Fibroblast of villous mesenchyme (primary cell): ENCODE data around the gene STOML3. TPM values are rescaled to one million over a fixed set of nuclear protein-coding genes. Genes with fewer than 3 reads are reported as not detected.
A peak's percentile ranks its signal among the peaks of the same experiment; 100 is the strongest.

ENCODE experiments used
- DNase-seq: peaks from one replicate; pipeline ENCODE4 v3.0.0-alpha.2; 2010; ENCODE audit warnings: low read depth
- H3K4me3 ChIP-seq: 2 replicates; pipeline ENCODE4 v1.5.1; 2011; ENCODE audit warnings: low read depth, mild to moderate bottlenecking, low read length
- total RNA-seq: library from RNA; depleted of rRNA; stranded (reverse); fragments of >200 nt; gene quantifications from 2 replicates; pipeline ENCODE4 v1.2.3, GENCODE V29; 2012
- TF ChIP-seq, protein P1 (sequence below): IDR thresholded peaks from 2 replicates; pipeline ENCODE4 v1.5.1; 2012; ENCODE audit warnings: low read depth, mild to moderate bottlenecking, low read length; ENCODE audit not compliant: insufficient read depth

The STOML3 gene, protein sequence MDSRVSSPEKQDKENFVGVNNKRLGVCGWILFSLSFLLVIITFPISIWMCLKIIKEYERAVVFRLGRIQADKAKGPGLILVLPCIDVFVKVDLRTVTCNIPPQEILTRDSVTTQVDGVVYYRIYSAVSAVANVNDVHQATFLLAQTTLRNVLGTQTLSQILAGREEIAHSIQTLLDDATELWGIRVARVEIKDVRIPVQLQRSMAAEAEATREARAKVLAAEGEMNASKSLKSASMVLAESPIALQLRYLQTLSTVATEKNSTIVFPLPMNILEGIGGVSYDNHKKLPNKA
- not detected in 2 replicates for total RNA-seq

DNA sequence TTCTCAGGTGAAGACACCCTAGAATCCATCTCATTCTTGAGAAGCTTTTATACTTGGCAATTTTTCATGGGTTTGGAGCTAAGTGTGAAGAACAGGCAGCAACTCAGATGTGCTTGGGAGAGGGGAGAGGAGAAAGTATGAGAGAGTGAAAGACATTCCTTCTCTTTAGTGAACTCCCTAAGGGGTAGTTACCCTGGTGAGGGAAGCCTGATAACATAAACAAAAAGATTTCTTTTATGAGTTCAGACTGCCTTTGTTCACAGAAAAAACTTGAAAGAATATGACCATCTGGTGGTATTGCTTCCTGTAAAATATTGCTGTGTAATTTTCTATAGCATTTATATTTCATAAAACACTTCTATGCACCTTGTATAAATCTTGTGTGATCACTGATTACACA, at the start of gene STOML3:
Gene STOML3, minus strand, starts transcription at position 139 of the 400 bp plus-strand sequence. Its CDS starts 110 bp downstream, at position 29.
- peak; percentile 2 for DNase-seq
- TF ChIP-seq, protein P1, sequence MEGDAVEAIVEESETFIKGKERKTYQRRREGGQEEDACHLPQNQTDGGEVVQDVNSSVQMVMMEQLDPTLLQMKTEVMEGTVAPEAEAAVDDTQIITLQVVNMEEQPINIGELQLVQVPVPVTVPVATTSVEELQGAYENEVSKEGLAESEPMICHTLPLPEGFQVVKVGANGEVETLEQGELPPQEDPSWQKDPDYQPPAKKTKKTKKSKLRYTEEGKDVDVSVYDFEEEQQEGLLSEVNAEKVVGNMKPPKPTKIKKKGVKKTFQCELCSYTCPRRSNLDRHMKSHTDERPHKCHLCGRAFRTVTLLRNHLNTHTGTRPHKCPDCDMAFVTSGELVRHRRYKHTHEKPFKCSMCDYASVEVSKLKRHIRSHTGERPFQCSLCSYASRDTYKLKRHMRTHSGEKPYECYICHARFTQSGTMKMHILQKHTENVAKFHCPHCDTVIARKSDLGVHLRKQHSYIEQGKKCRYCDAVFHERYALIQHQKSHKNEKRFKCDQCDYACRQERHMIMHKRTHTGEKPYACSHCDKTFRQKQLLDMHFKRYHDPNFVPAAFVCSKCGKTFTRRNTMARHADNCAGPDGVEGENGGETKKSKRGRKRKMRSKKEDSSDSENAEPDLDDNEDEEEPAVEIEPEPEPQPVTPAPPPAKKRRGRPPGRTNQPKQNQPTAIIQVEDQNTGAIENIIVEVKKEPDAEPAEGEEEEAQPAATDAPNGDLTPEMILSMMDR: no peak

DNA sequence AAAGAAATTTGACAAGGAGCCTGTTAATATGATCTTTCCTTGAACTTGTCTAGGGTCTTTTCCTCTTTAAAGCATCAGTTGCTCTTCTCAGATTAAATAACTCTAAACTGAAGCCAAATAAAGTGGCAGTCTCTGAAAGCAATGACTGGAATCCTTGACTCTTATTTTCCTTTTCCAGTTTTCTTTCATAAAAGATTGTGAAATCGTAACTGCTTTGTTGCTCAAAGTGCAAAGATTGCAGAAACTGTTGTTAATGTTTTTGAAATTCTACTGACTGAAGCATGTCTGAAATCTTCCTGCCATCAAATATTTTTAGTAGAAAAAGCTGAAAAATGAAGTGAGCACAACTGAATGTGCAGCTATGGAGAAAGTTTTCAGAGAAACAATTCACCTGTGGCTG, 49.6 kb upstream of the STOML3 start:
- peak; percentile 37 for DNase-seq
- peak overlapping the region; percentile 7 for H3K4me3 ChIP-seq

More for the DNA sequence above, at the start of gene STOML3:
- no peak within 1 kb of the TSS for H3K4me3 ChIP-seq

GRCh38 chr13:39039041-39039440, 48.4 kb upstream of the STOML3 start:
- peak overlapping the region; percentile 95 for H3K4me3 ChIP-seq
- TF ChIP-seq, protein P1: no peak
- peak; percentile 10 for DNase-seq

More for the DNA sequence above, 49.6 kb upstream of the STOML3 start:
- TF ChIP-seq, protein P1: no peak

- DNase-seq: peak; percentile 32
- peak overlapping the region; percentile 95 for H3K4me3 ChIP-seq
- TF ChIP-seq, protein P1: no peak
Observed at GRCh38 chr13:39038569-39039030, 48.0 kb upstream of the STOML3 start.

GRCh38 chr13:39037880-39038568, 47.4 kb upstream of the STOML3 start, which contains the start of the genes NHLRC3 and PROSER1:
TSS of gene NHLRC3 (plus strand) at chr13:39038456. CDS start at chr13:39038640, 184 bp downstream.
TSS of gene PROSER1 (minus strand) at chr13:39038089. CDS start at chr13:39037242, 847 bp downstream.
- peak within 1 kb of the TSS; percentile 95 for H3K4me3 ChIP-seq
- TF ChIP-seq, protein P1: no peak
- peak; percentile 94 for DNase-seq

DNA sequence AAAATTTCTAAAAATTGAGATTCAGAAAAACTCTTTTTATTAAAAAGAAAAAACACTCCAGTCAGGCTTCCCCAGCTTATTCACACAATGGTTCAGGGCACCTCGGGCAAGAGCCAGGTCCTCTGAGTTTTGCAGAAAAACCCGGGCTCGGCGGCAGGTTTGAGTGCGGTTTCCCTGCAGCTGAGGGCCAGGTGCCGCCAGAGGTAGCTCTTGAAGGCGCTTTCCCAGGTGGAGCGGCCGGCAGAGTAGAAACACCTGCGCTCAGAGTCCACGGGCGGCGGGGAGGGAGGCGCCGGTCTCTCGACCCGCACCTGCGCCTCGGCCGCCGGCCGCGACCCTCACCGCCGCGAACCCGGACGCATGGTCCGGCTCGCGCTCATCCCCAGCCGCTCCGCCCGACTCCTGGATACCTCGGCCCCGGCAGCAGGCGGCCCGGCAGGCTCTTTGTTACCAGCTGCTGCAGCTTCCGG, 46.8 kb upstream of the STOML3 start:
- peak; percentile 10 for DNase-seq
- peak overlapping the region; percentile 95 for H3K4me3 ChIP-seq

More for the DNA sequence above, 46.8 kb upstream of the STOML3 start:
- TF ChIP-seq, protein P1: no peak
